HUES6 (cell line): ENCODE results near the gene ELK3.

Experiments used
- H3K27ac ChIP-seq: 2 replicates; pipeline ENCODE4 v1.7.0; 2013; ENCODE audit warnings: low read depth, mild to moderate bottlenecking, low read length, inconsistent platforms
- H3K27me3 ChIP-seq: 2 replicates; pipeline ENCODE4 v1.6.1; 2013; ENCODE audit warnings: low read length; ENCODE audit not compliant: control insufficient read depth, insufficient read depth
- H3K36me3 ChIP-seq: 2 replicates; pipeline ENCODE4 v1.6.1; 2013; ENCODE audit warnings: low read length; ENCODE audit not compliant: control insufficient read depth, insufficient read depth
- H3K4me1 ChIP-seq: 2 replicates; pipeline ENCODE4 v1.6.1; 2013; ENCODE audit warnings: low read length; ENCODE audit not compliant: control insufficient read depth, insufficient read depth
- H3K4me3 ChIP-seq: 2 replicates; pipeline ENCODE4 v1.5.1; 2013; ENCODE audit warnings: low read depth, low read length
- H3K9ac ChIP-seq: one replicate; pipeline ENCODE4 v1.6.1; 2013; ENCODE audit warnings: mild to moderate bottlenecking, low read length
- H3K9me3 ChIP-seq: 2 replicates; pipeline ENCODE4 v1.6.1; 2013; ENCODE audit warnings: low read depth, low read length; ENCODE audit not compliant: control insufficient read depth, insufficient read depth

The ELK3 gene

GRCh38 chr12:96212456-96213375, 18.5 kb downstream of the ELK3 start:
- Histone ChIP-seq H3K4me1 (peaks cover 34% of the 10 kb centered on the region), H3K9ac (no peak overlapping the region), H3K9me3 (no peaks in the 10 kb centered on the region), H3K36me3 (no peaks in the 10 kb centered on the region), H3K27ac (no peak overlapping the region), H3K27me3 (no peaks in the 10 kb centered on the region), H3K4me3 (no peak overlapping the region)

- Histone ChIP-seq H3K4me3 (no peak overlapping the region), H3K9me3 (no peaks in the 10 kb centered on the region), H3K27me3 (no peaks in the 10 kb centered on the region), H3K27ac (no peak overlapping the region), H3K9ac (no peak overlapping the region), H3K4me1 (peaks cover 28% of the 10 kb centered on the region), H3K36me3 (no peaks in the 10 kb centered on the region)
These were observed 19.7 kb downstream of the ELK3 start for GRCh38 chr12:96213869-96214268.

- no peak overlapping the region for H3K27ac ChIP-seq
- H3K9ac ChIP-seq = no peak overlapping the region
- H3K9me3 ChIP-seq = no peaks in the 10 kb centered on the region
- H3K36me3 ChIP-seq = no peaks in the 10 kb centered on the region
- no peaks in the 10 kb centered on the region for H3K27me3 ChIP-seq
- peaks cover 26% of the 10 kb centered on the region for H3K4me1 ChIP-seq
- H3K4me3 ChIP-seq = no peak overlapping the region
These were observed 21.7 kb downstream of the ELK3 start for GRCh38 chr12:96215919-96216273.

- Histone ChIP-seq H3K4me1 (peaks cover 17% of the 10 kb centered on the region), H3K36me3 (peaks cover 7% of the 10 kb centered on the region; the same call in 1 of the 2 replicates), H3K9ac (peak overlapping the region; percentile 1), H3K9me3 (no peaks in the 10 kb centered on the region), H3K4me3 (no peak overlapping the region), H3K27me3 (no peaks in the 10 kb centered on the region), H3K27ac (no peak overlapping the region)
These were observed 25.0 kb downstream of the ELK3 start for GRCh38 chr12:96218989-96219678.

GRCh38 chr12:96219700-96220206, 25.6 kb downstream of the ELK3 start:
- Histone ChIP-seq H3K36me3 (peaks cover 13% of the 10 kb centered on the region), H3K27me3 (no peaks in the 10 kb centered on the region), H3K9ac (peak overlapping the region; percentile 1), H3K4me1 (peaks cover 17% of the 10 kb centered on the region), H3K4me3 (no peak overlapping the region), H3K27ac (no peak overlapping the region), H3K9me3 (no peaks in the 10 kb centered on the region)

- no peak overlapping the region for H3K27ac ChIP-seq
- peaks cover 17% of the 10 kb centered on the region for H3K4me1 ChIP-seq
- peaks cover 23% of the 10 kb centered on the region for H3K36me3 ChIP-seq
- no peak overlapping the region for H3K9ac ChIP-seq
- no peaks in the 10 kb centered on the region for H3K27me3 ChIP-seq
- no peaks in the 10 kb centered on the region for H3K9me3 ChIP-seq
- no peak overlapping the region for H3K4me3 ChIP-seq
These were observed 26.7 kb downstream of the ELK3 start for GRCh38 chr12:96220902-96221301.

- Histone ChIP-seq H3K27ac (no peak overlapping the region), H3K36me3 (peaks cover 28% of the 10 kb centered on the region), H3K9ac (no peak overlapping the region)
These were observed 27.2 kb downstream of the ELK3 start for GRCh38 chr12:96221391-96221790.

GRCh38 chr12:96223411-96224218, 29.4 kb downstream of the ELK3 start:
- Histone ChIP-seq H3K27me3 (no peaks in the 10 kb centered on the region), H3K9ac (no peak overlapping the region), H3K4me3 (no peak overlapping the region), H3K36me3 (peaks cover 29% of the 10 kb centered on the region), H3K9me3 (no peaks in the 10 kb centered on the region), H3K27ac (no peak overlapping the region), H3K4me1 (peaks cover 10% of the 10 kb centered on the region; the same call in 1 of the 2 replicates)

More at GRCh38 chr12:96221391-96221790, 27.2 kb downstream of the ELK3 start:
- no peaks in the 10 kb centered on the region for H3K9me3 ChIP-seq
- H3K4me1 ChIP-seq = peaks cover 12% of the 10 kb centered on the region
- no peak overlapping the region for H3K4me3 ChIP-seq
- no peaks in the 10 kb centered on the region for H3K27me3 ChIP-seq

- H3K27ac ChIP-seq = no peak overlapping the region
- H3K9me3 ChIP-seq = no peaks in the 10 kb centered on the region
- H3K27me3 ChIP-seq = no peaks in the 10 kb centered on the region
- peaks cover 10% of the 10 kb centered on the region; the same call in 1 of the 2 replicates for H3K4me1 ChIP-seq
- peaks cover 29% of the 10 kb centered on the region for H3K36me3 ChIP-seq
- no peak overlapping the region for H3K4me3 ChIP-seq
- H3K9ac ChIP-seq = no peak overlapping the region
These were observed 30.0 kb downstream of the ELK3 start for GRCh38 chr12:96224219-96224615.

- peaks cover 29% of the 10 kb centered on the region for H3K36me3 ChIP-seq
- H3K27ac ChIP-seq = no peak overlapping the region
These were observed 31.1 kb downstream of the ELK3 start for GRCh38 chr12:96225044-96225855.

More at GRCh38 chr12:96225044-96225855, 31.1 kb downstream of the ELK3 start:
- no peak overlapping the region for H3K4me3 ChIP-seq
- H3K9ac ChIP-seq = no peak overlapping the region
- no peaks in the 10 kb centered on the region for H3K9me3 ChIP-seq
- no peaks in the 10 kb centered on the region for H3K27me3 ChIP-seq
- no peaks in the 10 kb centered on the region for H3K4me1 ChIP-seq
